K562 (cell line): ENCODE results near the gene SEMA6D. TPM values are rescaled to one million over a fixed set of nuclear protein-coding genes. Genes with fewer than 3 reads are reported as not detected.

ENCODE experiments used
- ATAC-seq: fragments of 200-7000 bp; cut with Tn5 transposase; 3 replicates; pipeline ENCODE4 v1.9.1; 2020; ENCODE audit warnings: moderate library complexity
- BruUV-seq: library from RNA; stranded (reverse); fragments of 400-500 nt; replicated peaks from 2 replicates; lab custom pipeline; 2021; lab: Mats Ljungman, UMichigan
- CTCF ChIA-PET: fragments of 300-600 bp; formaldehyde crosslinking; extraction: SDS; loops from one replicate; lab custom pipeline; 2021; ENCODE audit warnings: low intra/inter-chr PET ratio; lab: Yijun Ruan, JAX
- POLR2A ChIA-PET: fragments of 300-600, 350-650 bp; sonication (Branson Sonifier 250); formaldehyde crosslinking; extraction: SDS; loops from one replicate; lab custom pipeline; 2021; ENCODE audit warnings: antibody characterized with exemption, inconsistent platforms; lab: Yijun Ruan, JAX
- DNase-seq, 4 experiments: peaks; one replicate each; pipeline versions ENCODE4 v3.0.0 to v3.0.0-alpha.2; 2011 to 2018; ENCODE audit warnings: low spot score in 3 of 4, mixed read lengths in 3 of 4; ENCODE audit errors: extremely low read depth in 1 of 4
- FAIRE-seq: peaks from 2 replicates; lab custom pipeline; 2011; peaks lifted over from hg19 to GRCh38; lab: Jason Lieb, UNC
- H2AFZ ChIP-seq: 2 replicates; pipeline ENCODE4 v1.6.0; 2011; ENCODE audit warnings: low read depth, low read length, control low read depth, inconsistent platforms
- H3K27ac ChIP-seq: fragments of 200-600 bp; 3 replicates; pipeline ENCODE4 v1.8.0; 2011; ENCODE audit warnings: low read depth, mild to moderate bottlenecking, control low read depth, inconsistent platforms, low read length, moderate library complexity, mixed read lengths; ENCODE audit errors: extremely low read depth
- H3K27me3 ChIP-seq, 2 experiments: fragments of 300-600 bp in 1 of 2; 2 replicates in 1 of 2; 3 replicates in 1 of 2; pipeline versions ENCODE4 v1.6.0 to v1.8.0; 2011; ENCODE audit warnings: inconsistent platforms in 2 of 2, low read length in 2 of 2, mild to moderate bottlenecking in 1 of 2, mixed read lengths in 1 of 2, moderate library complexity in 1 of 2; ENCODE audit not compliant: control insufficient read depth in 2 of 2, insufficient read depth in 2 of 2
- H3K36me3 ChIP-seq: fragments of 300-600 bp; 3 replicates; pipeline ENCODE4 v1.8.0; 2011; ENCODE audit warnings: mild to moderate bottlenecking, low read length, inconsistent platforms; ENCODE audit not compliant: control insufficient read depth, insufficient read depth
- H3K4me1 ChIP-seq, 2 experiments: fragments of 200-600 bp in 1 of 2; replicated peaks in 1 of 2; 2 replicates in 1 of 2; 3 replicates in 1 of 2; pipeline versions ENCODE4 v1.5.1 to v1.8.0; 2011; ENCODE audit warnings: inconsistent platforms in 2 of 2, low read length in 2 of 2, mild to moderate bottlenecking in 1 of 2, mixed read lengths in 1 of 2, moderate library complexity in 1 of 2; ENCODE audit not compliant: control insufficient read depth in 2 of 2, insufficient read depth in 2 of 2
- H3K4me2 ChIP-seq: 2 replicates; pipeline ENCODE4 v1.6.1; 2011; ENCODE audit warnings: low read length, control low read depth, inconsistent platforms, mixed read lengths; ENCODE audit not compliant: insufficient read depth
- H3K4me3 ChIP-seq: fragments of 200-600 bp; sonication (generic), shearing (Covaris generic); 2 replicates; pipeline ENCODE4 v1.5.1; 2016; ENCODE audit warnings: control low read depth, inconsistent platforms
- H3K79me2 ChIP-seq: fragments of 200-600 bp; 3 replicates; pipeline ENCODE4 v1.8.0; 2011; ENCODE audit warnings: low read length, inconsistent platforms; ENCODE audit not compliant: control insufficient read depth, insufficient read depth
- H3K9ac ChIP-seq, 2 experiments: 2 replicates each; pipeline versions ENCODE4 v1.6.0 to v1.6.1; 2011; ENCODE audit warnings: low read depth in 2 of 2, low read length in 2 of 2, control low read depth in 1 of 2, inconsistent platforms in 1 of 2, mild to moderate bottlenecking in 1 of 2, mixed read lengths in 1 of 2; ENCODE audit not compliant: insufficient read depth in 1 of 2
- H3K9me1 ChIP-seq: one replicate; pipeline ENCODE4 v1.6.0; 2011; ENCODE audit warnings: inconsistent platforms, mild to moderate bottlenecking, low read length, moderate library complexity; ENCODE audit not compliant: control insufficient read depth, insufficient read depth
- H3K9me3 ChIP-seq: replicated peaks from 2 replicates; pipeline ENCODE4 v1.5.1; 2011; ENCODE audit warnings: low read depth, low read length, inconsistent platforms; ENCODE audit not compliant: control insufficient read depth, insufficient read depth
- H4K20me1 ChIP-seq: replicated peaks from 2 replicates; pipeline ENCODE4 v1.6.1; 2011; ENCODE audit warnings: low read length, inconsistent platforms, mixed read lengths; ENCODE audit not compliant: control insufficient read depth, insufficient read depth
- BDP1 ChIP-seq: IDR thresholded peaks from 3 replicates; pipeline ENCODE4 v1.6.1; 2011; ENCODE audit not compliant: insufficient read length, insufficient read depth
- KAT8 ChIP-seq: fragments of 450-650 bp; IDR thresholded peaks from 2 replicates; pipeline ENCODE4 v1.6.1; 2016; ENCODE audit warnings: low read depth, mild to moderate bottlenecking
- POLR2AphosphoS2 ChIP-seq: IDR thresholded peaks from 2 replicates; pipeline ENCODE4 v1.6.1; 2012; ENCODE audit warnings: low read length, improper control_type of control experiment
- ZNF263 ChIP-seq: sonication (generic); formaldehyde crosslinking; IDR thresholded peaks from 2 replicates; pipeline ENCODE4 v1.8.0; 2022; ENCODE audit warnings: mild to moderate bottlenecking, missing genetic modification reagents, borderline replicate concordance
- ZNF785 ChIP-seq: fragments of 250-450 bp; sonication (Bioruptor Pico); IDR thresholded peaks from 2 replicates; pipeline ENCODE4 v1.4.0; 2020; ENCODE audit warnings: mild to moderate bottlenecking
- WGBS: fragments of 100-300 bp; shearing (Covaris generic); methylation state at CpG from one replicate; pipeline ENCODE4 v1.1.6; 2016; ENCODE audit warnings: low coverage, mixed read lengths; ENCODE audit not compliant: insufficient coverage; ENCODE audit errors: missing lambda C conversion rate; 5-methylcytosine and 5-hydroxymethylcytosine counted together
- in situ Hi-C: fragments of 300-500 bp; cut with MboI; formaldehyde crosslinking; loops from 4 replicates; pipeline ENCODE4 v1.15.0; 2018; ENCODE audit warnings: inconsistent platforms, mixed read lengths
- intact Hi-C: fragments of 100-400 bp; cut with micrococcal nuclease; formaldehyde crosslinking; loops from 2 replicates; pipeline ENCODE4 v1.14.2; 2022
- polyA plus RNA-seq, 8 experiments: library from polyadenylated mRNA; depleted of rRNA in 4 of 8; stranded (reverse) in 5 of 8; unstranded in 3 of 8; fragments of >200 nt; fragmentation: Nextera tagmentation in 2 of 8; fragmentation: Illumina TruSeq in 1 of 8; extraction: Ambion mirVana in 2 of 8; extraction: Trizol in 1 of 8; gene quantifications; 2 replicates each; pipeline versions ENCODE4 v1.2.1 to v1.2.3, GENCODE V29; 2011 to 2014; ENCODE audit warnings: inconsistent platforms in 1 of 8, missing spikeins in 1 of 8
- total RNA-seq, 7 experiments: library from RNA; depleted of rRNA in 6 of 7; stranded (reverse); fragments of >200 nt in 6 of 7; fragmentation: Illumina TruSeq in 2 of 7; extraction: Trizol in 2 of 7; gene quantifications; 2 replicates each; pipeline versions ENCODE4 v1.2.1 to v1.2.3, GENCODE V29; 2011 to 2021; ENCODE audit warnings: low replicate concordance in 1 of 7
- TF ChIP-seq, protein P1 (sequence below): sonication (generic); formaldehyde crosslinking; IDR thresholded peaks from 2 replicates; pipeline ENCODE4 v1.8.0; 2022; ENCODE audit warnings: mild to moderate bottlenecking, missing genetic modification reagents
- TF ChIP-seq, protein P2 (sequence below): fragments of 450-650 bp; IDR thresholded peaks from 2 replicates; pipeline ENCODE4 v1.6.1; 2017; ENCODE audit warnings: mild to moderate bottlenecking, moderate library complexity

Gene SEMA6D
- total and polyA plus RNA-seq, 9 of the 15 experiments (the other 6 are each of a cell fraction or from before 2014, with no cell fraction given): not detected

DNA sequence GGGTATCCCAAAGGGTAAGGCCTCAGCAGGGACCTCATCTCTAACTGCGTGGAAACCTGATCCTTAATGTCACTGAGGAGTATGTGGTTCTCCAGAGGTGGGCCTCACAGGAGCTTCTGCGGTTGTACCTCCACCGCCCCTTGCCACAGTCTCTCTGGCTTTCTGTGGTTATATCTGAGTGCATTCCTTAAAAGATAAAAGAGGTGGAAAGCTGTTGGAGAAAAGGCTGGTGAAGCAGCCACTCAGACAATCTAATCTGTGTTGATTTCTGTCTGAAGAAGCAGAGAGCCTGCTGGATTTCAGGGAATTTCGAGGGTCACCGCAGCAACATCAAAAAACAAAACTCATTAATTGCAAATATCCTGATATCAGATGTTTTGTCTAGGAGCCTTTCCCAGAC, 51.4 kb downstream of the SEMA6D start (continued):
- TF ChIP-seq, protein P1, sequence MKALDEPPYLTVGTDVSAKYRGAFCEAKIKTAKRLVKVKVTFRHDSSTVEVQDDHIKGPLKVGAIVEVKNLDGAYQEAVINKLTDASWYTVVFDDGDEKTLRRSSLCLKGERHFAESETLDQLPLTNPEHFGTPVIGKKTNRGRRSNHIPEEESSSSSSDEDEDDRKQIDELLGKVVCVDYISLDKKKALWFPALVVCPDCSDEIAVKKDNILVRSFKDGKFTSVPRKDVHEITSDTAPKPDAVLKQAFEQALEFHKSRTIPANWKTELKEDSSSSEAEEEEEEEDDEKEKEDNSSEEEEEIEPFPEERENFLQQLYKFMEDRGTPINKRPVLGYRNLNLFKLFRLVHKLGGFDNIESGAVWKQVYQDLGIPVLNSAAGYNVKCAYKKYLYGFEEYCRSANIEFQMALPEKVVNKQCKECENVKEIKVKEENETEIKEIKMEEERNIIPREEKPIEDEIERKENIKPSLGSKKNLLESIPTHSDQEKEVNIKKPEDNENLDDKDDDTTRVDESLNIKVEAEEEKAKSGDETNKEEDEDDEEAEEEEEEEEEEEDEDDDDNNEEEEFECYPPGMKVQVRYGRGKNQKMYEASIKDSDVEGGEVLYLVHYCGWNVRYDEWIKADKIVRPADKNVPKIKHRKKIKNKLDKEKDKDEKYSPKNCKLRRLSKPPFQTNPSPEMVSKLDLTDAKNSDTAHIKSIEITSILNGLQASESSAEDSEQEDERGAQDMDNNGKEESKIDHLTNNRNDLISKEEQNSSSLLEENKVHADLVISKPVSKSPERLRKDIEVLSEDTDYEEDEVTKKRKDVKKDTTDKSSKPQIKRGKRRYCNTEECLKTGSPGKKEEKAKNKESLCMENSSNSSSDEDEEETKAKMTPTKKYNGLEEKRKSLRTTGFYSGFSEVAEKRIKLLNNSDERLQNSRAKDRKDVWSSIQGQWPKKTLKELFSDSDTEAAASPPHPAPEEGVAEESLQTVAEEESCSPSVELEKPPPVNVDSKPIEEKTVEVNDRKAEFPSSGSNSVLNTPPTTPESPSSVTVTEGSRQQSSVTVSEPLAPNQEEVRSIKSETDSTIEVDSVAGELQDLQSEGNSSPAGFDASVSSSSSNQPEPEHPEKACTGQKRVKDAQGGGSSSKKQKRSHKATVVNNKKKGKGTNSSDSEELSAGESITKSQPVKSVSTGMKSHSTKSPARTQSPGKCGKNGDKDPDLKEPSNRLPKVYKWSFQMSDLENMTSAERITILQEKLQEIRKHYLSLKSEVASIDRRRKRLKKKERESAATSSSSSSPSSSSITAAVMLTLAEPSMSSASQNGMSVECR (CRISPR knock-in tag): no peak
- TF ChIP-seq ZNF263: no peak
- no peak for TF ChIP-seq KAT8

DNA sequence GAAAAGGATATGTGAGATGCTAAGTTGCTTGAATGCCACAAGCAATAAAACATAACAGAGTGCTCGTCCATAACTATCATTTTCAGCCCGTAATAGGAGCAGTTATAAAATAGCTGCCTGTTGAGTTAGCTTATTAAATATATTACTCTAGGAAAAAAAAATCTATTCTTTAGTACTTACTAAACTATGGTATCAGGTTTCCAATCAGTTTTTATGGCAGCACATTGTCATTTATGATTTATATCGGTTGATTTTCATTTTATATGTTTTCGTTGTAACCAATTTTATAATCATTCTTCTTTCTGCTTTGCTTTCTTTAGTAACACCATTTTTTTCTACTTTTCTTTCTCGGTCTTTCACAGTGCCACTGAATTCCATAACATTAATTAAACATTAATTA, 51.9 kb downstream of the SEMA6D start:
- intact Hi-C loops: no loop called here
- H3K36me3 ChIP-seq: no peaks in the 10 kb centered on the region
- POLR2A ChIA-PET: no interaction called here

More for the DNA sequence above, 51.9 kb downstream of the SEMA6D start:
- ATAC-seq: no peak
- no peak for FAIRE-seq
- no peaks in the 10 kb centered on the region for H3K27me3 ChIP-seq
- H3K9me1 ChIP-seq: no peaks in the 10 kb centered on the region
- no peaks in the 10 kb centered on the region for H4K20me1 ChIP-seq
- H3K27ac ChIP-seq: no peak overlapping the region
- no peak overlapping the region for H3K4me2 ChIP-seq
- no peaks in the 10 kb centered on the region; the same call in 1 of the 2 replicates for H3K9me3 ChIP-seq
- no peak overlapping the region for H2AFZ ChIP-seq
- no TSS peak for BruUV-seq
- no peak for DNase-seq
- no peaks in the 10 kb centered on the region for H3K4me1 ChIP-seq
- 0% methylated on average over 5 of the region's 5 CpGs for WGBS
- H3K4me3 ChIP-seq: no peak overlapping the region
- CTCF ChIA-PET: no interaction called here
- no peak overlapping the region for H3K9ac ChIP-seq
- in situ Hi-C loops: no loop called here
- no peaks in the 10 kb centered on the region for H3K79me2 ChIP-seq
- TF ChIP-seq, protein P2, sequence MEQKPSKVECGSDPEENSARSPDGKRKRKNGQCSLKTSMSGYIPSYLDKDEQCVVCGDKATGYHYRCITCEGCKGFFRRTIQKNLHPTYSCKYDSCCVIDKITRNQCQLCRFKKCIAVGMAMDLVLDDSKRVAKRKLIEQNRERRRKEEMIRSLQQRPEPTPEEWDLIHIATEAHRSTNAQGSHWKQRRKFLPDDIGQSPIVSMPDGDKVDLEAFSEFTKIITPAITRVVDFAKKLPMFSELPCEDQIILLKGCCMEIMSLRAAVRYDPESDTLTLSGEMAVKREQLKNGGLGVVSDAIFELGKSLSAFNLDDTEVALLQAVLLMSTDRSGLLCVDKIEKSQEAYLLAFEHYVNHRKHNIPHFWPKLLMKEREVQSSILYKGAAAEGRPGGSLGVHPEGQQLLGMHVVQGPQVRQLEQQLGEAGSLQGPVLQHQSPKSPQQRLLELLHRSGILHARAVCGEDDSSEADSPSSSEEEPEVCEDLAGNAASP: no peak
- TF ChIP-seq ZNF785 (no peak), BDP1 (no peak), POLR2AphosphoS2 (no peak)
